ENCODE results near the gene NDUFB10. TPM values are rescaled to one million over a fixed set of nuclear protein-coding genes. Genes with fewer than 3 reads are reported as not detected.

NDUFB10 gene
- total RNA-seq, 1 experiment from 2014 or later: 287 TPM

DNA sequence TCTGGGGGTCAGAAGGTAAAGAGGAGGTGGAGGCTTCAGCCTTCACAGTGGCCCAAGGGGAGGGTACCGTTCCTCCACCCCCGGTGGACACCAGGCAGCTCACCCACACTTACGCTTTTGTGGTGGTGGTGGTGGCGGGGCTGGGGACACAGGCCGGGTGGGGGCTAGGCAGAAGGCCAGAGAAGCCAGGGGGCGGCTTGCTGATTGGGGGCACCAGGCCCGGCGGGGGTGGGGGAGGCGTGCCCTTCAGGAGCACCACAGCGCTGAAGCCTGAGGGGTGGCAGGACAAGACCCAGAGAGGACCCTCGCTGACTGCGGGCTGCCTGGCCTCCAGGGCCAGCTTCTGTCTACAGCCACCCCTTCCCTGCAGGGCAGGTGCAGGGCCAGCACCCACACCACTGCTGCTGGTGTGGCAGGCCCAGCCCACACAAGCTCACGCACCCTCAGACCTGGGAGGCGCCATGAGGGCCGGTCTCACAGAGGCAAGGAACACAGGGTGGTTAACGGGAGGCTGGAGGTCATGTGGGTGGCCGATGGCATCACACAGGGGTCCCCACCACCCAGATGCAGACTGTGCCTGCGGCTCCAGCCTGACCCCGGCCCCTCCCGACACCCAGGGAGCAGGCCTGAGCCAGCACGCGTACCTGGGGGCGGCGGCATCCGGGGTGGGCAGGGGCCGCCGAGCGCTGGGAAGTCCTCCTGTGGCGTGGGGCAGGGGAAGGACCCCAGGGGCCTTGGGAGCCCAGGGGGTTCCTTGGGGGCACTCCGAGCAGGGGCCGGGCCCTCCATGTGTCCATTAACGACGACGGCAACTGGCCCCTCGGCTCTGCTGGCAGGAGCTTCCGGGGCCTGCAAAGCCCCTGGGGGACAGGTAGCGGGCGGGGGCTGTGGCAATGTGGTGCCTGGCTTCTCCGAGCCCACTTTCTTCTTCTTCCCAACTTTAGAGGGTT is 39.8 kb downstream of the NDUFB10 start:
- DNase-seq (ENCODE audit: low read depth, low spot score) (no peak), ATAC-seq (no peak)
- peaks cover 2% of the 10 kb centered on the region for H3K4me1 ChIP-seq (ENCODE audit: control insufficient read depth, insufficient read depth, low read length)
- peaks cover 6% of the 10 kb centered on the region; the same call in 1 of the 2 replicates for H3K36me3 ChIP-seq (ENCODE audit: control insufficient read depth, insufficient read depth, low read length)
- intact Hi-C loops (cut with micrococcal nuclease; ENCODE audit: unreplicated experiment) (no loop called here), in situ Hi-C loops (cut with HindIII; ENCODE audit: low pct_unique_long_range_greater_than_20kb, low sequenced_read_pairs) (no loop called here)
- no peaks in the 10 kb centered on the region for H3K27me3 ChIP-seq (ENCODE audit: control insufficient read depth, insufficient read depth, low read length)
- ChIA-PET POLR2A (no interaction called here), CTCF (no interaction called here)
- no TSS peak for BruUV-seq (replicated peaks)
- TF ChIP-seq POLR2AphosphoS5 (IDR thresholded peaks at IDR 0.05; ENCODE audit: low read depth, low read length): no peak
- TF ChIP-seq, protein P1, sequence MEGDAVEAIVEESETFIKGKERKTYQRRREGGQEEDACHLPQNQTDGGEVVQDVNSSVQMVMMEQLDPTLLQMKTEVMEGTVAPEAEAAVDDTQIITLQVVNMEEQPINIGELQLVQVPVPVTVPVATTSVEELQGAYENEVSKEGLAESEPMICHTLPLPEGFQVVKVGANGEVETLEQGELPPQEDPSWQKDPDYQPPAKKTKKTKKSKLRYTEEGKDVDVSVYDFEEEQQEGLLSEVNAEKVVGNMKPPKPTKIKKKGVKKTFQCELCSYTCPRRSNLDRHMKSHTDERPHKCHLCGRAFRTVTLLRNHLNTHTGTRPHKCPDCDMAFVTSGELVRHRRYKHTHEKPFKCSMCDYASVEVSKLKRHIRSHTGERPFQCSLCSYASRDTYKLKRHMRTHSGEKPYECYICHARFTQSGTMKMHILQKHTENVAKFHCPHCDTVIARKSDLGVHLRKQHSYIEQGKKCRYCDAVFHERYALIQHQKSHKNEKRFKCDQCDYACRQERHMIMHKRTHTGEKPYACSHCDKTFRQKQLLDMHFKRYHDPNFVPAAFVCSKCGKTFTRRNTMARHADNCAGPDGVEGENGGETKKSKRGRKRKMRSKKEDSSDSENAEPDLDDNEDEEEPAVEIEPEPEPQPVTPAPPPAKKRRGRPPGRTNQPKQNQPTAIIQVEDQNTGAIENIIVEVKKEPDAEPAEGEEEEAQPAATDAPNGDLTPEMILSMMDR (IDR thresholded peaks at IDR 0.05): no peak
- no peak for TF ChIP-seq SIN3A (IDR thresholded peaks at IDR 0.05; ENCODE audit: borderline replicate concordance, insufficient read depth, low read depth, low read length)
- TF ChIP-seq TCF7L2 (IDR thresholded peaks at IDR 0.05; ENCODE audit: low read depth, low read length): no peak
- TF ChIP-seq, protein P2, sequence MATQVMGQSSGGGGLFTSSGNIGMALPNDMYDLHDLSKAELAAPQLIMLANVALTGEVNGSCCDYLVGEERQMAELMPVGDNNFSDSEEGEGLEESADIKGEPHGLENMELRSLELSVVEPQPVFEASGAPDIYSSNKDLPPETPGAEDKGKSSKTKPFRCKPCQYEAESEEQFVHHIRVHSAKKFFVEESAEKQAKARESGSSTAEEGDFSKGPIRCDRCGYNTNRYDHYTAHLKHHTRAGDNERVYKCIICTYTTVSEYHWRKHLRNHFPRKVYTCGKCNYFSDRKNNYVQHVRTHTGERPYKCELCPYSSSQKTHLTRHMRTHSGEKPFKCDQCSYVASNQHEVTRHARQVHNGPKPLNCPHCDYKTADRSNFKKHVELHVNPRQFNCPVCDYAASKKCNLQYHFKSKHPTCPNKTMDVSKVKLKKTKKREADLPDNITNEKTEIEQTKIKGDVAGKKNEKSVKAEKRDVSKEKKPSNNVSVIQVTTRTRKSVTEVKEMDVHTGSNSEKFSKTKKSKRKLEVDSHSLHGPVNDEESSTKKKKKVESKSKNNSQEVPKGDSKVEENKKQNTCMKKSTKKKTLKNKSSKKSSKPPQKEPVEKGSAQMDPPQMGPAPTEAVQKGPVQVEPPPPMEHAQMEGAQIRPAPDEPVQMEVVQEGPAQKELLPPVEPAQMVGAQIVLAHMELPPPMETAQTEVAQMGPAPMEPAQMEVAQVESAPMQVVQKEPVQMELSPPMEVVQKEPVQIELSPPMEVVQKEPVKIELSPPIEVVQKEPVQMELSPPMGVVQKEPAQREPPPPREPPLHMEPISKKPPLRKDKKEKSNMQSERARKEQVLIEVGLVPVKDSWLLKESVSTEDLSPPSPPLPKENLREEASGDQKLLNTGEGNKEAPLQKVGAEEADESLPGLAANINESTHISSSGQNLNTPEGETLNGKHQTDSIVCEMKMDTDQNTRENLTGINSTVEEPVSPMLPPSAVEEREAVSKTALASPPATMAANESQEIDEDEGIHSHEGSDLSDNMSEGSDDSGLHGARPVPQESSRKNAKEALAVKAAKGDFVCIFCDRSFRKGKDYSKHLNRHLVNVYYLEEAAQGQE (IDR thresholded peaks at IDR 0.05; ENCODE audit: insufficient read depth in 1 of 2, low read depth in 2 of 2, low read length in 1 of 2): no peak
- no peaks in the 10 kb centered on the region for H3K9me3 ChIP-seq (ENCODE audit: control insufficient read depth, insufficient read depth, low read depth, low read length)
- H3K4me3 ChIP-seq (ENCODE audit: low read depth in 2 of 2, low read length in 2 of 2): no peak overlapping the region
- no peak overlapping the region for H3K27ac ChIP-seq (ENCODE audit: low read length)

DNA sequence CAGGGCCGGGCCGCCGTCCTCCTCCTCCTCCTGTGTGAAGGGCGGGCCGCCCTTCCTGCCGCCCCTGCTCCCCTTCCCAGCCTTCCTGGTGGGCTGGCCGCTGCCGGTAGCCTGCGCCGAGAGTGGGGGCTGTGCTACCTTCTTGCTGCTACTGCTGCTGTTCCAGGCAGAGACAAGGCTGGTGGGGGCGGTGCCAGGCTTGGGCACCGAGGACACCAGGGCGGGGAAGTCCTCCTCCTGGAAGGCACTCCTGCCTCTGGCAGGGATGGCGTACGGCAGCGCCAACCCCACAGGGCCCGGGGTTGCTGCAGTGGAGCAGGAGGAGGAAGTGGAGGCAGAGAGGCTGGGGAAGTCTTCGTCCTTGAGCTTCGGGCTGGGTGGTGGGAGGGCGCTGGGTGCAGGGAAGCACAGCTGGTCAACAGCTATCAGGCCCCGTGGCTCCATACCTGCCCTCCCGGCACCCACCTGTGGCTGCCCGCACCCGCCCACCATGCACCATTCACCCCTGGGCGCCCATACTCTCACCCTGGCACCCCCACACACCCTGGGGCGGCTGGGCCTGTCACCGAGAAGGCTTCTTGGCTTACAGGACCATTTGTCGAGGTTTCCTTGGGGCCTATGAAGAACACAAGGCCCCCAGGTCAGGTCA is 40.7 kb downstream of the NDUFB10 start:
- no peaks in the 10 kb centered on the region for H3K27me3 ChIP-seq (ENCODE audit: control insufficient read depth, insufficient read depth, low read length)
- in situ Hi-C loops (cut with HindIII; ENCODE audit: low pct_unique_long_range_greater_than_20kb, low sequenced_read_pairs) (no loop called here), intact Hi-C loops (cut with micrococcal nuclease; ENCODE audit: unreplicated experiment) (no loop called here)
- H3K4me1 ChIP-seq (ENCODE audit: control insufficient read depth, insufficient read depth, low read length): peaks cover 11% of the 10 kb centered on the region
- DNase-seq (ENCODE audit: low read depth, low spot score) (no peak), ATAC-seq (no peak)
- no TSS peak for BruUV-seq (replicated peaks)
- H3K36me3 ChIP-seq (ENCODE audit: control insufficient read depth, insufficient read depth, low read length): peaks cover 6% of the 10 kb centered on the region; the same call in 1 of the 2 replicates
- ChIA-PET POLR2A (no interaction called here), CTCF (no interaction called here)
- H3K9me3 ChIP-seq (ENCODE audit: control insufficient read depth, insufficient read depth, low read depth, low read length): no peaks in the 10 kb centered on the region
- no peak overlapping the region for H3K27ac ChIP-seq (ENCODE audit: low read length)
- no peak for TF ChIP-seq POLR2AphosphoS5 (IDR thresholded peaks at IDR 0.05; ENCODE audit: low read depth, low read length)
- TF ChIP-seq, protein P1 (IDR thresholded peaks at IDR 0.05): no peak
- TF ChIP-seq SIN3A (IDR thresholded peaks at IDR 0.05; ENCODE audit: borderline replicate concordance, insufficient read depth, low read depth, low read length): no peak
- no peak for TF ChIP-seq TCF7L2 (IDR thresholded peaks at IDR 0.05; ENCODE audit: low read depth, low read length)
- TF ChIP-seq, protein P2 (IDR thresholded peaks at IDR 0.05; ENCODE audit: insufficient read depth in 1 of 2, low read depth in 2 of 2, low read length in 1 of 2): no peak
- no peak overlapping the region for H3K4me3 ChIP-seq (ENCODE audit: low read depth in 2 of 2, low read length in 2 of 2)
